Posterior cingulate gyrus (tissue), 11 donors: ENCODE measurements around the gene CLDN5.
"Not testable (repeated sequence)": the region's sequence is repeated elsewhere in the genome, so short reads cannot be mapped to it uniquely, and the experiment has no call there.

ENCODE experiments used
- DNase-seq, 10 donors: peaks; one replicate each; pipeline versions ENCODE4 v3.0.0 to v3.0.0-alpha.2; 2020 to 2021; ENCODE audit warnings: mixed read lengths in 3 of 10
- intact Hi-C: fragments of 100-400 bp; cut with DNase I; formaldehyde crosslinking; loops from one replicate; pipeline ENCODE4 v1.15.1; 2023

The CLDN5 gene

DNA sequence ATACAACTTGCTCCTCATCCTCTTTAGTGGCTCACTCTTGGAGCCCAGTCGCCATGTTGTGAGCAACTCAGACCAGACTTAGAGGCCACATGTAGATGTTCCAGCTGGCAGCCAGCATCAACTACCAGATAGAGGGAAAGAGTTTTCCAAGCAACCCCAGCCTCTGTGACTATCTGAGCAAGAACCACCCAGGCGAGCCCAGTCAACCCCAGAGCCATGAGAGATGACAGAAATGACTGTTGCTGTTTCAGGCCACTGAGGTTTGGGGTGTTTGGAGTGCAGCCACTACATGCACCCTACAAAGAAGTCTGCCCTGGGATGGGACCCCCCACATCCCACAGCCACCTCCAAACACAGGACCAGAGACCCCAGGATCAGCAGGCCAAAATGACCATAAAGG lies 24.8 kb upstream of the CLDN5 start:
- intact Hi-C loops, result no loop called here
- DNase-seq, result no peak

DNA sequence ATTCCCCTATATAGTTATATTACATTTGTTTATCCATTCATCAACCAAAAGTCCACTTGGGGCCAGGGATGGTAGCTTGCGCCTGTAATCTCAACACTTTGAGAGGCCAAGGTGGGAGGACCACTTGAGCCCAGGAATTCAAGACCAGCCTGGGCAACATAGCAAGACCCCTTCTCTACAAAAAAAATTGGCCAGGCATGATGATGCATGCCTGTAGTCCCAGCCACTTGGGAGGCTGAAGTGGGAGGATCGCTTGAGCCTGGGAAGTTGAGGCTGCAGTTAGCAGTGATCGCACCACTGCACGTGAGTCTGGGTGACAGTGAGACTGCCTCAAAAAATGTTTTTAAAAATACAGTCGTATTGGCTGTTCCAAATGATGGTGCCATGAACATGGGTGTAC lies 24.2 kb upstream of the CLDN5 start:
- DNase-seq, intact Hi-C loops: not testable (repeated sequence)

DNA sequence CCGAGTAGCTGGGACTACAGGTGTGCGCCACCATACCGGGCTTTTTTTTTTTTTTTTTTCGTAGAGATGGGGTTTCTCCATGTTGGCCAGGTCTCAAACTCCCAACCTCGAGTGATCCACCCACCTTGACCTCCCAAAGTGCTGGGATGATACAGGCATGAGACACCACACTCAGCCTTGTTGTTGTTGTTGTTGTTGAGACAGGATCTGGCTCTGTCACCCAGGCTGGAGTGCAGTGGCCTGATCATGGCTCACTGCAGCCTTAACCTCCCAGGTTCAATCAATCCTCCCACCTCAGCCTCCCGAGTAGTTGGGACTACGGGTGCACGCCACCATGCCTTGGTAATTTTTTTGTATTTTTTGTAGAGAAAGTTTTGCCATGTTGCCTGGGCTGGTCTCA lies 23.4 kb upstream of the CLDN5 start:
- DNase-seq, result no peak
- intact Hi-C loops, result no loop called here

DNA sequence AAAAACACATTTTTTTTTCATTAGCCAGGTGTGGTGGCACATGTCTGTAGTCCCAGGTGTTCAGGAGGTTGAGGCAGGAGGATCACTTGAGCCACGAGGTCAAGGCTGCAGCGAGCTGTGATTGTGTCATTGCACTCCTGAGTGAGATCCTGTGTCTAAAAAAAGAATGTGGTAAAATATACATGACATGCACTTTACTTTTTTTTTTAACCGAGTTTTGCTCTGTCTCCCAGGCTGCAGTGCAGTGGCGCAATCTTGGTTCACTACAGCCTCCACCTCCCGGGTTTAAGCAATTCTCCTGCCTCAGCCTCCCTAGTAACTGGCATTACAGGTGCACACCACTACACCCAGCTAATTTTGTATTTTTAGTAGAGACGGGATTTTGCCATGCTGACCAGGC lies 22.5 kb upstream of the CLDN5 start:
- DNase-seq, result no peak
- intact Hi-C loops, result no loop called here

DNA sequence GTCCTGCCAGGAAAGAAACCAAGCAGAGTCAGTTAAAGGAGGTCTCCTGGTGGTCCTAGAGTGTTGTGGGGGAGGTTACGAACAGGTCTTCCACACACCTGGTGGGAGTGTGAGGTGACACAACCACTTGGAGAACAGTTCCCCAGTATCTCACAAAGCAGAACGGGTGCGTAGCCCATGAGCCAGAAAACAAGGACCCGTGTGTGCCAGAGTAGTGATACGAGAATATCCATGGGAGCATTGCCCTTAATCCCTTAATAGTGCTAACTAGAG lies 21.7 kb upstream of the CLDN5 start:
- intact Hi-C loops, result no loop called here
- DNase-seq, result no peak

DNA sequence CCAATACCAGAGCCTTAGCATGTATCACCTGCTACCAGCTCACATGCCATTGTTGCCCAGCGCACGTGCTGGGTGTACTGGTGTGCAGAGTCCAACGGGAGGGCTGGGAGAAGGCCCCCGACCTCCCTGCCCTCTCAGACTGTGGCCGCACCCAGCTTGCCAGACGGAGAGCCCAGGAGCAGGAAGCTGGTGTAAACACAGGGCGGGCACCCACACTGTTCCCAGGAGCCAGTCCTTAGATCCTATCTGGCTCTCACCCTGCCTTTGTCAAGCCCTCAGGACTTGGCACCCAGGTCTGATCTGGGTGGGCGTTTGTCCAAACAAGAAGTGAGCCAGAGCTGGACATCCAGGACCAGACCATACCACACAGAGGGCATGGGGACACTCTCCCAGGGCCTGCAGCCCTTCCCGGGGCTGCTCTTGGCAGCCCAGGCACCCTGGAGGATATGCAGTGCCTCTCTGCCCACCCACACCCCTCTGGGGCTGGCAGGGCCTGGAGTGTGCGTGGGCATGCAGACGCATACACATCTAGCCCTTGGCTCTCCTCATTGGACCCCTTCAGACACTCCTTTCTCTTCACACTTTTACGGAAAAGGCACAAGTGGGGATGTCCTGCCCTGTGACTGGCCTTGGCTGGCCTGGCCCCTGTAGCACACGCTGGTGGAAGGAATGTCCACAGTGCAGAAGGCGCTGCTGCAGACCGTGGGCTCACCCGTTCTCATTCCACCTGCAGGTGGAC lies 19.9 kb upstream of the CLDN5 start:
- peak in 1 of 10 donors; percentile 58 for DNase-seq
- intact Hi-C loops, result no loop called here

DNA sequence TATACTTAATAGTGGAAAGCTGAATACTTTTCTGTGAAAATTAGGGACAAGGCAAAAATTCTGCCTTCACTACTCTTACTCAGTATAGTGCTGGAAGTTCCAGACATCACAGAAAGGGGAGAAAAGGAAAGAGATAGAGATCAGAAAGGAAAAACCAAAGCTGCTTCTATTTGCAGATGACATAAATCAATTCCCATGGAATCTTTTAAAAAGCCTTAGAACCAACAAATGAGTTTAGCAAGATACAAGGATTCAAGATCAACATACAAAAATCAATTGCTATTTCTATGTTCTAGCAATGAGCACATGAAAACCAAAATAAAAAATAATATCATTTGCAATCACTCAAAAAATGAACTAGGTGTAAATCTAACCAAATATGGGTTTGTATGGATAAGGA lies 16.2 kb upstream of the CLDN5 start:
- intact Hi-C loops, result no loop called here
- DNase-seq, result no peak

DNA sequence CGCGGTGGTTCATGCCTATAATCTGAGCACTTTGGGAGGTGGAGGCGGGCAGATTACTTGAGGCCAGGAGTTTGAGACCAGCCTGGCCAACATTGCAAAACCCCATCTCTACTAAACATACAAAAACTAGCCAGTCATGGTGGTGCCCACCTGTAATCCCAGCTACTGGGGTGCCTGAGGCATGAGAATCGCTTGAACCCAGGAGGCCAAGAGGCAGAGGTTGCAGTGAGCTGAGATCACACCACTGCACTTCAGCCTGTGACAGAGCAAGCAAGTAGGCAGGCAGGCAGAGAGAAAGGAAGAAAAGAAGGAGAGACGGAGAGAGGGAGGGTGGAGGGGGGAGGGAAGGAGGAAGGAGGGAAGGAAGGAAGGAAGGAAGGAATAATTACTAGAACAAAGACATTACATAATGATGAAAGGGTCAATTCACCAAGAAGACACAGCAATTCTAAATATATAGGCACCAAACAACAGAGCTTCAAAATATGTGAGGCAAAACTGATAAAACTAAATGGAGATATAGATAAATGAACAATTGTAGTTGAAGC lies 13.8 kb upstream of the CLDN5 start:
- DNase-seq, result no peak
- intact Hi-C loops, result no loop called here

DNA sequence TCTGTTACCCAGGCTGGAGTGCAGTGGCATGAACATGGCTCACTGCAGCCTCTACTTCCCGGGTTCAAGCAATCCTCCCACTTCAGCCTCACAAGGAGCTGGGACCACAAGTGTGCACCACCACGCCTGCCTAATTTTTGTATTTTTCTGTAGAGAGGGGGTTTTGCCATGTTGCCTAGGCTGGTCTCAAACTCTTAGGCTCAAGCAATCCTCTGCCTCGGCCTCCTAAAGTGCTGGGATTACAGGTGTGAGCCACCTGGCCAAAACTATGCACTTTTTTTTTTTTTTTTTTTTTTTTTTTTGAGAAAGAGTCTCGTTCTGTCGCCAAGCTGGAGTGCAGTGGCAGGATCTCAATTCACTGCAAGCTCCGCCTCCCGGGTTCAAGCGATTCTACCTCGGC lies 12.4 kb upstream of the CLDN5 start:
- no peak for DNase-seq
- intact Hi-C loops, result no loop called here

DNA sequence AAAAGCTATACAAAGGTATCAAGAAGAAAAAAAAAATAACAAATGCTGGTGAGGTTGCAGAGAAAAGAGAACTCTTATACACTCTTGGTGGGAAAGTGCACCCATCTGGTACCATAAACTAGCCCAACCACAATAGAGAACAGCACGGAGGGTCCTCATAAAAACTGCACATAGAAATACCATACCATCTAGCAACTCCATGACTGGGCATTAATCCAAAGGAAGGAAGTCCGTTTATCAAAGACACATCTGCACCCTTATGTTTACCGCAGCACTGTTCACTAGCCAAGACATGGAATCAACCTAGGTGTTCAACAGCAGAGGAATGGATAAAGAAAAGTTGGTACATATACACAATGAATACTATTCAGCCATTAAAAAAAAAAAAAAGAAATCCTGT lies 10.8 kb upstream of the CLDN5 start:
- intact Hi-C loops, result no loop called here
- no peak for DNase-seq

DNA sequence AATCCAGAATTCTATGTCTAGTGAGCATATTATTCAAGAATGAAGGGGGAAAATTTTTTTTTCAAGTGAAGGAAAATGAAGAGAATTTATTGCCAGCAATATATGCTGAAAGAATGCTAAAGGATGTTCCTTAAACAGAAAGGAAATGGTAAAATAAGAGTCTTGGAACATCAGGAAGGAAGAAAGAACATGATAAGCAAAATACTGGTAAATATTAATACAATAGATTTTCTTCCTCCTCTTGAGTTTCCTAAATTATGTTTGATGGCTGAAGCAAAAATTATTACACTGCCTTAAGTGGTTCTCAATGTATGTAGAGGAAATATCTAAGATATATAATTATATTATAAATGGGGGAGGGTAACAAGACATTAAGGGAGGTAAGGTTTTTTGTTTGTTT lies 9.6 kb upstream of the CLDN5 start:
- intact Hi-C loops, result no loop called here

DNA sequence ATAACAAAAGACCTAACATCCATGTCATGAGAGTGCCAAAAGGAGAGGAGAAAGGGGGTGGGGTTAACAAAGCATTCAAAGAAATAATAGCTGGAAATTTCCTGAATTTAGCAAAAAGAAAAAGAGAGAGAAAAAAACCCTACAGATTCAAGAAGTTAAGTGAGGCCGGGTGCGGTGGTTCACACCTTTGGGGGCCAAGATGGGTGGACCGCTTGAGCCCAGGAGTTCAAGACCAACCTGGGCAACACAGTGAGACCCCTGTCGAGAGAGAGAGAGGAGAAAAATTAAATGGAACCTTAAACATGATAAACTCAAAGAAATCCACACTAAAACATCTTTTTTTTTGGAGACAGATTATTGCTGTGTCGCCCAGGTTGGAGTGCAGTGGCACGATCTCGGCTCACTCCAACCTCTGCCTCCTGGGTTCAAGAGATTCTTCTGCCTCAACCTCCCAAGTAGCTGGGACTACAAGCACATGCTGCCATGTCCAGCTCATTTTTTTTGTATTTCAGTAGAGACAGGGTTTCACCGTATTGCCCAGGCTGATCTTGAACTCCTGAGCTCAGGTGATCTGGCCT lies 8.9 kb upstream of the CLDN5 start:
- DNase-seq, result peak in 1 of 10 donors; percentile 22
- intact Hi-C loops, result no loop called here

More for the DNA sequence above, 9.6 kb upstream of the CLDN5 start:
- DNase-seq, result no peak

DNA sequence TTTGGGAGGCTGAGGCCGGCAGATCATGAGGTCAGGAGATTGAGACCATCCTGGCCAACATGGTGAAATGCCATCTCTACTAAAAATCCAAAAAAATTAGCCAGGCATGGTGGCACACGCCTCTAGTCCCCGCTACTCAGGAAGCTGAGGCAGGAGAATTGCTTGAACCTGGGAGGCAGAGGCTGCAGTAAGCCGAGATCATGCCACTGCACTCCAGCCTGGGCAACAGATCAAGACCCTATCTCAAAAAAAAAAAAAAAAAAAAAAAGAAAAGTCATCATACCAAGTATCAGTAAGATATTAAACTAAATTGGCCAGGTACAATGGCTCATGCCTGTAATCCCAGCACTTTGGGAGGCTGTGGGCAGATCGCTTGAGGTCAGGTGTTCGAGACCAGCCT lies 7.1 kb upstream of the CLDN5 start:
- peak in 1 of 10 donors; percentile 39 for DNase-seq
- intact Hi-C loops, result not testable (repeated sequence)

DNA sequence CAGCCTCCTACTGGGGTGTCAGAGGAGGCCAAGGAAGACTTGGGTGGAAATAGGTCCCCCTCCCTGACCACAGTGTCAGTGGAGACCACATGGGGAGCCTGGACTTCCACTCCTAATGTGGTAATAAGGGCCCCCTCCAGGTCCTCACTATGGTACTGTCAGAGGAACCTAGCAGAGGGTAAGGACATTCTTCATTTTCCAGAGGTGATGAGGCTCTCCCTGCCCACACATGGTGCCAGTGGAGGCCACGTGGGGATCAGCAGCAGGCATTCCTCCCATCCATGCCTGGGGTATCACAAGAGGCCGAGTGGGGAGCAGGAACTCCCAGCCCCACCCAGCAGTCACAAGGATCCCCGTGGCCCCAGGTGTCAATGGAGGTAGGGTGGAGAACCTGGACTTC lies 6.5 kb upstream of the CLDN5 start:
- intact Hi-C loops, result no loop called here
- peak in 1 of 10 donors; percentile 20 for DNase-seq

DNA sequence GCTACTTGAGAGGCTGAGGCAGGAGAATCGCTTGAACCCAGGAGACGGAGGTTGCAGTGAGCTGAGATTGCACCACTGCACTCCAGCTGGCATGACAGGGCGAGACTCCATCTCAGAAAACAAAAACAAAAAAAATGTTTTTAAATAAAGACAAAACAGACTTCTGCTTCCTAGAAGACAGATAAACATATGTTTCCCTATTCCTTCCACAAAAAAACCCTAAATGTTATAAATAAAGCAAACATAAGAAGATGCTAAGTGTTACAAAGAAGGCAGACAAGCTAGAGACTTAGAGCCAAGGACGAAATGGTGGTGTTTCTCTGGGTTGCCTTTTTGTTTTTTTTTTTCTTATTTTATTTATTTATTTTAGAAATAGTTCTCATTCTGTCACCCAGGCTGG lies 5.6 kb upstream of the CLDN5 start:
- intact Hi-C loops, result no loop called here
- DNase-seq, result no peak

DNA sequence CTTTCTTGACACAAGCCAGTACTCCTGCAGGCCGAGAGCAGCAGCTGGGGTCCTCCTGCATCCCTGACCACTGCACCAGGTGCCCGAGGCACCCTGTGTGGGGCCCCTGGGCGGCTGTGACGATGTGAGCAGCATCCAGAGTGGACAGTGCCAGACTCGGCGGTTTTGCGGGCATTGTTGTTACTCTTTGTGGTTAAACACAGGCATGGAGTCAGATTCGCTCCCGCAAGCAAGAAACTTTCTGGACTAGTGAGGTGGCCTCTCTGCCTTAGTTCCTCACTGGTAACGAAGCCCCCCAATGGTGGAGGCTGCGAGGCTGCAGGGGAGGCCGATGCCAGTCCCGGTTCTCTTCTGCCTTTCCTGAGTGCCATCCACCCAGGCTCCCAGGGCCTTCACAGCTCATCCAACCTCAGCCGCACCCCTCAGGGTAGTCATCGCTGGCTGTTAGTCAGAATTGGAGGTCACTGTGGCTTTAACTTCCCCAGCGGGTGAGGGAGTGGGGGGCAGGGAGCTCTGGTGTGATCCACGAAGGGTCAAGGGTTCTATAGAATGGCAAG lies 3.7 kb upstream of the CLDN5 start:
- DNase-seq, result peak in 2 of 10 donors; percentile 59 to 79
- intact Hi-C loops, result no loop called here

DNA sequence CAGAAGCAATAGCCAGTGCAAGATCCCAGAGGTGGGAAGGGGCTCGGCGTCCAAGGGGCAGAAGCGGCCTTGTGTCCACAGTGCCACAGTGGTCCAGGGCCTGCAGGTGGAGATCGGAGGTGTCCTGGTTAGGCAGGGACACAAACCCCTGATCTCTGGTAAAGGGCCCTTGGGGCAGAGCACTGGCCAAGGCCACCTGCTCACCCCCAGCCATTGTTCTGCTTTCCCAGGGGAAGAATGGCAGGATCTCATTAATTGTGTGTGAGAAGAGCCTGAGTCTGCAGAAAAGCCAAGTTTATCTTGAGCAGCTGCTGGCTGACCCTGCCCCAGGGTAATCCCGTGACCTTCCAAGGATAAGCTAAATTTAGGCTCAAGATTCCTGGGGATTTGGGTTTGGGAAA lies 3.1 kb upstream of the CLDN5 start:
- intact Hi-C loops, result no loop called here
- peak in 1 of 10 donors; percentile 74 for DNase-seq

DNA sequence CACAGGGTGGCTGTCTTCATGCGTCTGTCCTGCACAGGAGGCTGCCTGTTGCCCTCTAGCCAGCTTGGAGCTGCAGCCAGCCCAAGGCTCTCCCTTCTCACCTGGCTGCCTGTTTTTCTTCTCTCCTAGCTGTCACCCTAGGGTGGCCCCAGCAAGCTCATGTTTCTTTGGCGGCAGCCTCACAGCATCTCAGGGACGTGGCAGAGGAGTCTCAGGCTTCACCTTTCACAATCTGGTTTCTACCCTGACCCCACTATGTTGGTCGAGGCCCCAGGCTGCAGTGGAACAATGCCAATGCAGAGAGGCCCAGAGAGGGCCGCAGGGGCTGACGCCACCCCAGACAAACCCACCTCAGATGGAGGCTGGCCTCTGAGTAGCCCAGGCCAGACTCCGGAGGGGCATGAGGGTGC lies 2.5 kb upstream of the CLDN5 start:
- intact Hi-C loops, result no loop called here
- DNase-seq, result peak in 1 of 10 donors; percentile 41

DNA sequence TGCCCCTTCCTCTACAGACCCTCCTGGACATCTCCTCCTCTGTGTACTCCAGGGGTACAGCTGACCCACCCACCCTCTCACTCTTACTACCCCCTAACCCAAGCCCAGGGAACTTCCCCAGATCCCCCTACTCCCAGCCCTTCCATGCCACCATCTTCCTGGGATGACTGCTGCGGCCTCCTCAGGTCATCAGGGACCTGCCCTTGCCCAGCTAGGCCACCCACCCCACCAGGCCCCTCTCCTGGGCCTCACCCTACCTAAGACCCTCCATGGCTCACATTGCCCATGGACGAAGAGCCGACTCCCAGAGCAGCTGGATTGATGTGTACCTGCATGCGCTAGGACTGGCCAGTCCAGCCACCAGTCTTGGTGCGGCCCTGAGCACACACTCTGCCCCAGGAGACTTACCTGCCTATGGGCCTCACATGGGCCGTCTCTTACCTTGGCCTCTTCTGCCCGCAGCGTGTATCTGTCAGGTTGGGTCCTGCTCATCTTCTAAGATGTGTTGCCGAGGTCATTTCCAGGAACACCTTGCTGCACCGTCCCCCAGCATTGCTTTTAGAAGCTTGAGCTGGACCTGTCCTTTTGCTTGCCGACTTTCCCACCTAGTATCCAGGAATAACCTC lies 2.0 kb upstream of the CLDN5 start:
- intact Hi-C loops, result no loop called here
- DNase-seq, result peak in 2 of 10 donors; percentile 39 to 55

DNA sequence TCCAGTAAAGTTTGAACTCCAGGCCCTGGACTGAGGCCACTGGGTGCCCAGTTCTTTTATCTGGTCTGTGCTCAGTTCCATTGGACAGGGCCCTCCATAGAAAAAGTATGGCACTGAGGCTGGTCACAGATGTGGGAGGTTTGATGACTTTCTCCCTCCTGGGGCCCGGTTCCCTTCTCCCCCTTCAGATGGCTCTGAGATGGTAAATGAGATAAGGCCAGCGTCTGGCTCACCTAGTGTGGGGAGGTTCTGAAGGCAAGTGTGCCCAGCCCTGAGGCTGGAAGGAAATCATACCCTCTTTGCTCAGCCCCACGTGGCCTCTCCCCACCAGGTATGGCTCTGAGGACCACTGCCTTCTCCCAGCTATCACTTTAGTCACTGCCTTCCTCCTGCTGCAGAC lies 1.5 kb upstream of the CLDN5 start:
- intact Hi-C loops, result no loop called here
- peak in 1 of 10 donors; percentile 15 for DNase-seq

DNA sequence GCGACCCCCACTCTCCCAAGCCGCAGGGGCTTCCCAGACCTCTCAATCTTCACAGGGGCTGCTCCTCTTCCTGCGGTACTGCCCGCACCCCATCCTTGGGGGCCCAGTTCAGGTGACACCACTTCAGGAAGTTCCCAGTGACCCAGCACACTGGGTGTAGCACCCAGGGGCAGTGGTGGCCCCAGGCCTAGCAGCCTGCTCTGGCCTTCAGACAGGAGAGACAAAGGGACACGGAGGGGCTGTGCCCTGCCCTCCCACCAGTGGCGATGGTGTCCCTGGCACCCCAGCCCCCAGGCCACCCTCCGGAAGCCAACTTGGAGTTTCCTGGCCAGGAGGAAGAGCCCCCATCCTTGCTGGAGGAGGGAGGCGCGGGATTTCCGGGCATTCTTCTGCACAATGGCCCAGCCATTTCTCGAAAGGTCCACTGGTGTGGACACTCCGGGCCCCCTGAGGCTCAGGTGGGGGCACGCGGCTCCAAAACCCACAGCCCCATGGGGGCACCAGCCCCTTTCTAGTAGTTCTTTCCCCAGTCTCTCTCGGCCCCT lies 978 bp upstream of the CLDN5 start:
- intact Hi-C loops, result no loop called here
- DNase-seq, result peak in 2 of 10 donors; percentile 6 to 78
